ENCODE results near the gene C19orf25. TPM values are rescaled to one million over a fixed set of nuclear protein-coding genes. Genes with fewer than 3 reads are reported as not detected.
A peak's percentile ranks its signal among the peaks of the same experiment; 100 is the strongest.
"Not testable (repeated sequence)": the region's sequence is repeated elsewhere in the genome, so short reads cannot be mapped to it uniquely, and the experiment has no call there.

Gene C19orf25
- polyA plus RNA-seq, 12 donors = 13.1 to 23.4 (median 14.4) TPM; not detected in 1

GRCh38 chr19:1450735-1451731 is 28.0 kb downstream of the C19orf25 start:
- DNase-seq = no peak

- no peak for DNase-seq
Observed at GRCh38 chr19:1449467-1450442, 29.3 kb downstream of the C19orf25 start, which contains the start of gene APC2. Gene APC2 (plus strand): TSS chr19:1450121. CDS start chr19:1453002, 2,881 bp downstream.

DNA sequence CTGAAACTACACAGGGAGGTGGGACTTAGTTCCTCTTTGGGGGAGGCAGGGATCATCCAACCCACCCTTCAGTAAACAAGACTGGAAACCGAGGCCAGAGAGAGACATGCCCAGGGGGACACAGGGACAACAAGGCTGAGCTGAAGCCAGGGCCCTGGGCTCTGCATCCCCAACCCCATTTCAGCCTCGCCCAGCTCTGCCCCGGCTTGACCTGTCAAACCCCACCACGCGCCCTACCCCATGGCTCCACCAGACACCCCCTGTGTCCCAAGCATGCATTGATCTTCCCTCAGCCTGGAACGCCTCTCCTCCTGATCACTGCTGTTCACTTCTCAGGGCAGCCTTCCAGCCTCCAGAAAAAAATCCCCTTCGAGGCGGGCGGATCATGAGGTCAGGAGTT is 31.1 kb downstream of the C19orf25 start:
- no peak for DNase-seq

DNA sequence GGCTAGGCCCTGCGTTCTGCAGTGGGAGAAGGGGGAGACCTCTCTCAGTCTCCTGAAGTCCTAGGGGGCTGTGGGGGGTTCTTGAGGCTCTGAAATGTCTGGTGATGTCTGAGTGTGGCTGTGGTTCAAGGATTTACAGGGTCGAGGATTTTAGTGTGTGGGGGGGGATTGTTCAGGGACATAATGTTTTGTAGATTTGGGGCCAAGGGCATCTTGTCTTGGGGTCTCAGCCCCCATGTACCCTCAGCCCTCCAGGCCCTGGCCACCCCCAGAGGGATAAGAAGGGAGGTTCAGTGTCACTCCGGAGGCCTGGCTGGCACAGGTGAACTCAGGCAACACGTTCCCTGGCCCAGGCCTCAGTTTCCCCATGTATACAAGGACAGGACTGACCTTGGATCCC is 31.5 kb downstream of the C19orf25 start:
- no peak for DNase-seq

DNA sequence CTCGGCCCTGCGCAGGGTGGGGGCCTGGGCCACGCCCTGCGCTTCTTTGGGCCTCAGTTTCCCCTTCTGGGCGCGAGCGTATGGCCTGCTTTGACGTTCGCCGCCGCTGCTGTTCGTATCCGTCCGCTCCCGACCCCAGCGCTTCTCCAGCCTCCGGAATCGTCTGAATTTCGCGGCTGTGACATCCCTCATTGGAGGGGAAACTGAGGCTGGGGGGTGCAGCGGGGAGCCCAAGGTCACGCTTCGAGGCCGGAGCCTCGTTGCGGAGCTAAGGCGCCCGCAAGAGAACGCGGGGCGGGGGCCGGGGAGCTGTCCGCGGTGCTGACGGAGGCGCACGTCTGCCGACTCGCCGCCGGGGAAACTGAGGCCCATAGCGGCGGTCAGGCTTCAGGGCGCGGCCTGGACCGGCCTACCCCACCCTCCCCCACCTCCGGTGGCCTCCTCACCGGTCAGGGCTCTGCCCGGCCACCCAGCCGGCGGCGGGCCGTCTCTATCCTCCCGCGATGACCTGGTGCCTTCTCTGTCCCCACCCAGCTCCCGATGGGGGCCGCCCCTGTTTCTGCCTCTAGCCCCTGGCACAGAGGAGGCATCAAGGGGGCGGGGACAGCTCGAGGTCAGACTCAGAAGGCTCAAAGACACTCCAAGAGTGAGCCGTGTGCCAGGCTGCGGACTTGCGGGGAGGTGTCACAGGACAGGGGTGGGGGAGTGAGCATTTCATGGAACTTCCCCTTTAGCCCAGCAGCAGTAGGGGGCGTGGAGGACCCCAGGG is 32.1 kb downstream of the C19orf25 start:
- no peak for DNase-seq

DNA sequence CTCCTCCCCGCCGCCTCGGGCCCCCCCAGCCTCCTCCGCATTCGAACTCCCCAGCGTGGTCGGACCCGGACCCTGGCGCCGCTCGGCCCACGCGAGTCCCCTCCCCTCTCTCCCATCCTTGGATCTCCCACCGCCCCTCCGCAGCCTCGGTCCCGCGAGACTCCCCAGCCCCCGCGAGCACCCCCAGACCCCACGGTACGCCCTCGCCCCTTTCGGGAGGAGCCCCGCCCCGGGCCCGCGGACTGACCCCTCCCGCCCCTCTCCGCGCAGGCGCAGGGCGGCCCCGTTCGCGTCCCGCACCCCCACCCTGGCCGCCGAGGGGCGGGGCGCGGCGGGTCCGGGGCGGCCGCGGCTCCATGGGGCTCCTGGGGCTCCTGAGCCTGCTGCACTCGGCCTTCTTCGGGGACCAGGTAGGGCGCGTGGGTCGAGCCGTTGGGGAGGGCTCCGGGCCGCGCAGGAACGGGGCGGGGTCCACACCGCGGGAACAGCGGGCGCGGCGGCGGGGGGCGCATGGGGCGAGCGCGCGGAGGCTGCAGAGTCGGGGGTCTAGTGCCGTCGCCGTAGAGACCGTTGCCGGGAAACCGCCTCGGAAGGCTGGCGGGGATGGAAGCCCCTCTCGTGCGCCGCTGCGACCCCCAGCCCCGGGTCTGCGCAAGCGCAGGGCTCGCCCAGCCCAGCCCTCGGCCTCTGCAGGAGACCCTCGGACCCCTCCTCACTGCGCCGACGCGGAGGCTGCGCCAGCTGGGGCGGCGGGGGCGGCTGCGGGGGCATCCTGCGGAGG is 32.9 kb downstream of the C19orf25 start:
- no peak for DNase-seq

DNA sequence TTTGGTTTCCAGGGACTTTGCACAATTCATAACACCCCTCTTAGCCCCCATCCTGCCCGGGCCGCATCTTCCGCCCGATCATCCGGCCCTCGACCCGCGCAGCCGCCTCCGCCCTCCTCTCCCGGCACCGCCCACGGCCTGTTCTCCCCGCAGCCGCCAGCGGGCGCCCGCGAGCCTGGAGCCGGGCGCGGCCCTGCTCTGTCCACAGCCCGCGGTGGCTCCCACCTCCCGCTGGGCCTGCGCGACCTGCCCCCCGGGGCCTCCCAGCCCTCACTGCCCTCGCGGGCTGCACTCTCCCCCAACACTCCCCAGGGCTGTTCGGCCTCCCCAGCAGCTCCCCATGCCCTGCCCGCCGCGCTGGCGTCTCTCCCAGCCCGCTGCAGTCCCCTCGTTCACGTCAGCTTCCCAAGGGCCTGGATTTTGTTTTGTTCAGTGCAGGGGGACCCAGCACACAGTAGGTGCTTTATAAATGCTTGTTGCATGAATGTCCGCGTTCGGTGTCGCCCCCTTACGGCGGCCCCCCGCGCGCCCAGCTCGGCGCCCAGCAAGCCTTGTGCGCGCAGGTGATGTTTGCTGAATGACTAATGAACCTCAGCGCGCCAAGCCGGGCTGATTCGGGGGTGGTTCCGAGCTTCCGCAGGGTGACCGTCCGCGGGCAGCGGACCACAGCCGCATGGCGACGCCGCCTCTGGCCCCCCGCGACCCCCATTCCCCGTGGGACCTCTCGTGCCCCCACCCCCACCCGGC is 33.7 kb downstream of the C19orf25 start:
- peak; percentile 57 for DNase-seq

DNA sequence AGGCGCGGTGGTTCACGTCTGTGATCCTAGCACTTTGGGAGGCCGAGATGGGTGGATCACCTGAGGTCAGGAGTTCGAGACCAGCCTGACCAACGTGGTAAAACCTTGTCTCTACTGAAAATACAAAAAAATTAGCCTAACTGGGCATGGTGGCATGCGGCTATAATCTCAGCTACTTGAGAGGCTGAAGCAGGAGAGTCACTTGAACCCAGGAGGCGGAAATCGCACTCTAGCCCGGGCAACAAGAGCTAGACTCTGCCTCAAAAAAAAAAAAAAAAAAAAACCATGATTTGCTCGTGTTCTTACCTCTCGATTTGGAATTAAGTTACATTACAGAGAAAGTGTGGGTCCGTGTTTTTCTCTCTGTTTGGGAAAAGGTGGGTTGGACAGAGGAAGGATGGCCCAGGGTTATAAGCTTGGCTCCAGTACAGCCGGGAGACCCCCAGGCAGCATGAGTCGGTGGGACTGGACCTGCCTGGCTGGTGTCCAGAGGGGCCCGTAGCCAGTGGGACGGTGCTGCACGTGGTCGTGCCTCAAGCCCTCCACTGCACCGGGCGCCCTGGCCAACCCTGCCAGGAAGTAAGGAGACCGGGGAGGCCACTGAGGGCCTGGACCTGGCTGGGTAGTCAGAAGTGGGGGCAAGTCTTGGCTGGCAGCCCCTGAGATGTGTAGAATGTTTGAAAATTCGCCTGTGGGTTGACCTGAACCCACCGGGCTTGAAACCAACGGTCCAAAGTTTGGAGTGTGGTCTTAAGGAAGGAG is 37.2 kb downstream of the C19orf25 start:
- DNase-seq = no peak

GRCh38 chr19:1441022-1441426 is 38.0 kb downstream of the C19orf25 start:
- DNase-seq = no peak

- no peak for DNase-seq
Observed at GRCh38 chr19:1440418-1440801, 38.6 kb downstream of the C19orf25 start.

GRCh38 chr19:1439525-1440417 is 39.2 kb downstream of the C19orf25 start:
- not testable (repeated sequence) for DNase-seq

DNA sequence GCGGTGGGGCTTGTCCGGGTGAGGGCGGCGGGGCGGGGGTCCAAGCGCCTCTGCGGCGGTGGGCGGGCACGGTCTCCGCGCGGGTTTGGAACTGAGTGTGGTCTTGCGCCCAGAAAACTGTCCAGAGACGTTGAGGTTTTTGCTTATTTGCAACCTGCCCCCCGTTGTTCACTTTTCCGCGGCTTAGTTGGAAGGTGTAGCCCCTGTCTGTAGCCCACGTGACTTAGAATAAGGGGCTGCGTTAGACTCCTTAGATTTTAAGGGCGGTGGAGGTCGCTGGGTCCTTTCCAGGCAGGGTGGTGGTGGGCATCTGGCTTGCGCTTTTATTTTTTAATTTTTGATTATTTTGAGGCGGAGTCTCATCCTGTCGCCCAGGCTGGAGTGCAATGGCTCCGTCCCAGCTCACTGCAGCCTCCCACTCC is 40.1 kb downstream of the C19orf25 start:
- no peak for DNase-seq

DNA sequence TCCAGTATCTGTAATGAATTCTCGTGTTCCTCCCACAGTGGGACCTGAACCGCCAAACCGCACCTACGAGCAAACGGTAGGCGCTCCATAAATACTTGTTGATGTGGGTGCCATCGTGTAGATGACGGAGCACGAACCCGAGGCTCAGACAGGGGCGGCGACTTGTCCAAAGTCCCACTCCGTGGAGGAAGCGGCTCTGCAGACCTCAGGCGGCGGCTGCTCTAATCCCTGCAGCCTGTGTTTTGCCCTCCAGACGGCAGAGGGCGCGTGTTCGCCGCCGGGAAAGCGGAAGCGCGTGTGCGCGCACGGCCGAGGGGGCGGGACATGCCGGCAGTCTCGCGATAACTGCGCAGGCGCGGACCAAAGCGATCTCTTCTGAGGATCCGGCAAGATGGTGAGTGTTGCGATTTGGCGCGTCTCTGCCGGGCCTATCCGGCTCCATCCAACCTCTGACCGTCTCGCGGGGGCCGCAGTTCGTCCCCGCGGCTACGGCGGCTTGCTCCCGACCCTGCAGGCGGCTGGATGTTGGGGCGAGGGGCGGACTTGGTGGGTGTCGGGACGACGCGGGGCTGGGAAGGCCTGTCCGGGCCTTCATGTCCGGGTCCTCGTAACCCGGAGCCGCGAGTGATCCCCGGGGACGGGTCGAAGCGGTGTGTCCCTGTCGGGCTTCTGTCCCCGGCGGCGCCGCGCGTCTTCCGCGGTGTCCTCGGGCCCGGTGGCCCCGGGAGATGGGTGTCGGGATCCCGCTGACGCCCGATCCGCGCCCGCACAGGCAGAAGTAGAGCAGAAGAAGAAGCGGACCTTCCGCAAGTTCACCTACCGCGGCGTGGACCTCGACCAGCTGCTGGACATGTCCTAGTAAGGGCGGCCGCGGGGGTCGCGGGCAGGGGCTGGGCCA is 40.7 kb downstream of the C19orf25 start, which contains the start of gene RPS15:
RPS15 (plus strand) TSS at position 362 of the 898 bp plus-strand sequence; CDS start at position 392, 30 bp downstream.
- peak; percentile 98 for DNase-seq

GRCh38 chr19:1437609-1438008 is 41.4 kb downstream of the C19orf25 start:
- no peak for DNase-seq

GRCh38 chr19:1435378-1435989 is 43.5 kb downstream of the C19orf25 start:
- no peak for DNase-seq

GRCh38 chr19:1434577-1435060 is 44.4 kb downstream of the C19orf25 start:
- DNase-seq = no peak

Data from muscle of arm (tissue), 12 donors.